ENCODE data around the gene ANXA6.

The ANXA6 gene

GRCh38 chr5:151085517-151086041, 72.0 kb downstream of the ANXA6 start:
- DNase-seq (ENCODE audit: low read depth) = peak; percentile 62
- TF ChIP-seq, protein P1, sequence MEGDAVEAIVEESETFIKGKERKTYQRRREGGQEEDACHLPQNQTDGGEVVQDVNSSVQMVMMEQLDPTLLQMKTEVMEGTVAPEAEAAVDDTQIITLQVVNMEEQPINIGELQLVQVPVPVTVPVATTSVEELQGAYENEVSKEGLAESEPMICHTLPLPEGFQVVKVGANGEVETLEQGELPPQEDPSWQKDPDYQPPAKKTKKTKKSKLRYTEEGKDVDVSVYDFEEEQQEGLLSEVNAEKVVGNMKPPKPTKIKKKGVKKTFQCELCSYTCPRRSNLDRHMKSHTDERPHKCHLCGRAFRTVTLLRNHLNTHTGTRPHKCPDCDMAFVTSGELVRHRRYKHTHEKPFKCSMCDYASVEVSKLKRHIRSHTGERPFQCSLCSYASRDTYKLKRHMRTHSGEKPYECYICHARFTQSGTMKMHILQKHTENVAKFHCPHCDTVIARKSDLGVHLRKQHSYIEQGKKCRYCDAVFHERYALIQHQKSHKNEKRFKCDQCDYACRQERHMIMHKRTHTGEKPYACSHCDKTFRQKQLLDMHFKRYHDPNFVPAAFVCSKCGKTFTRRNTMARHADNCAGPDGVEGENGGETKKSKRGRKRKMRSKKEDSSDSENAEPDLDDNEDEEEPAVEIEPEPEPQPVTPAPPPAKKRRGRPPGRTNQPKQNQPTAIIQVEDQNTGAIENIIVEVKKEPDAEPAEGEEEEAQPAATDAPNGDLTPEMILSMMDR (IDR thresholded peaks at IDR 0.05; ENCODE audit: insufficient read depth, low read depth, low read length, missing control alignments) = no peak
- H3K4me3 ChIP-seq (ENCODE audit: low read depth, low read length) = peak overlapping the region; percentile 92

DNA sequence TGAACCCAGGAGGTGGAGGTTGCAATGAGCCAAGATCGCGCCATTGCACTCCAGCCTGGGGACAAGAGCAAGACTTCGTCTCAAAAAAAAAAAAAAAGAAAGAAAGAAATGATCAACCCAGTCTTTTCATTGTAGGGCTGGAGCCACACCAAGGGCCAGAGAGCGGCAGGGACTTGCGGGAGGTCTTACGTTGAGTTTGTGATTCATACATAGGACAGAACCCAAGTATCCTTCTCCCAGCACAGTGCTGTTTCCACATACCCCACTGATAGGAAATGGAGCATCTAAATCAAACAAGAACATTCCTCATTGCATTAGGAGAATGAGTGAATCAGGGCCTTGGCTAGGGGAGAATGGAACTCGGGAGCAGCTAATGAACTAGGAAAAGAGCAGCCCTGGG, 73.2 kb downstream of the ANXA6 start:
- DNase-seq (ENCODE audit: low read depth) = no peak
- H3K4me3 ChIP-seq (ENCODE audit: low read depth, low read length) = peak overlapping the region; percentile 92
- TF ChIP-seq, protein P1 (IDR thresholded peaks at IDR 0.05; ENCODE audit: insufficient read depth, low read depth, low read length, missing control alignments) = no peak

GRCh38 chr5:151083081-151083676, 74.4 kb downstream of the ANXA6 start:
- peak overlapping the region; percentile 92 for H3K4me3 ChIP-seq (ENCODE audit: low read depth, low read length)

DNA sequence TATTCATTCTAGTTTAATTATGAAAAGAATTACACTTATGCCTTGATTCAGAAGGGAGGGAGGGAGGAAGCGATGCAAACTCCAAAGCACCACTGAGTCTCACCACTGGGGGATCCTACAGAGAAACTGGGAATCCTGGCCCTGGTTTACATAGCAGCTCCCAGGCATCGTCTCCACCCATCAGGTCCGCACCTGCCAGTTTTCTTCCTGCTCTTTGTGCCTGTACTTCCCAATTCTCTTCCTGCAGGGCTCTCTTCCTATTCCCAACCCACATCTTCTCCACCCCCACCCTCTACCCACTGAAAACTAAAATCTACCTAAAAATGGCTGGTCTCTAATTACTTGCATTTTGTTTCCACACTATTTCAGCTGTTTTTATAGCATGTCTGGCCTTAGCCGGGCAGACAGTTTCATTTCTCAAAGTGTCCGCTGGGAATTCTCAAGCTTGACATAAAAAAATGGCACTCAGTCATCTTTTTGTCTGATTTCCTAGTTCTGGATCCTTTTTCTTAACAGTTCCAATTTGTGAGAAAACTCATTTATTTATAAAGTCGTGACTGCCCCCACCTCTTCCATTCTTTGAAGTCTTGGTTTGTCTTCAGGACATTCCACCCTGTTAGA, 75.2 kb downstream of the ANXA6 start:
- peak overlapping the region; percentile 92 for H3K4me3 ChIP-seq (ENCODE audit: low read depth, low read length)
- no peak for DNase-seq (ENCODE audit: low read depth)
- TF ChIP-seq, protein P1 (IDR thresholded peaks at IDR 0.05; ENCODE audit: insufficient read depth, low read depth, low read length, missing control alignments) = peak; percentile 29

More at GRCh38 chr5:151083081-151083676, 74.4 kb downstream of the ANXA6 start:
- TF ChIP-seq, protein P1 (IDR thresholded peaks at IDR 0.05; ENCODE audit: insufficient read depth, low read depth, low read length, missing control alignments) = no peak
- peak; percentile 83 for DNase-seq (ENCODE audit: low read depth)

- no peak for DNase-seq (ENCODE audit: low read depth)
- TF ChIP-seq, protein P1 (IDR thresholded peaks at IDR 0.05; ENCODE audit: insufficient read depth, low read depth, low read length, missing control alignments) = no peak
- peak overlapping the region; percentile 92 for H3K4me3 ChIP-seq (ENCODE audit: low read depth, low read length)
Measured at GRCh38 chr5:151081431-151082281, 75.9 kb downstream of the ANXA6 start.

- peak within 1 kb of the TSS; percentile 92 for H3K4me3 ChIP-seq (ENCODE audit: low read depth, low read length)
- DNase-seq (ENCODE audit: low read depth) = peak; percentile 97
- TF ChIP-seq, protein P1 (IDR thresholded peaks at IDR 0.05; ENCODE audit: insufficient read depth, low read depth, low read length, missing control alignments) = no peak
Measured at GRCh38 chr5:151080613-151081430, 76.8 kb downstream of the ANXA6 start, which contains the start of gene TNIP1. Gene TNIP1, minus strand, starts transcription at chr5:151081034. Its CDS starts 15,939 bp downstream, at chr5:151065095.

Measured in GM12865 (cell line).